HS-27A (cell line): ENCODE data around the gene FSTL4.

ENCODE experiments used
- DNase-seq: peaks from one replicate; pipeline ENCODE4 v3.0.0-alpha.2; 2012; ENCODE audit warnings: low read depth, missing footprints

The FSTL4 gene

GRCh38 chr5:133384903-133385302 is 227.4 kb downstream of the FSTL4 start:
- DNase-seq, result no peak

DNA sequence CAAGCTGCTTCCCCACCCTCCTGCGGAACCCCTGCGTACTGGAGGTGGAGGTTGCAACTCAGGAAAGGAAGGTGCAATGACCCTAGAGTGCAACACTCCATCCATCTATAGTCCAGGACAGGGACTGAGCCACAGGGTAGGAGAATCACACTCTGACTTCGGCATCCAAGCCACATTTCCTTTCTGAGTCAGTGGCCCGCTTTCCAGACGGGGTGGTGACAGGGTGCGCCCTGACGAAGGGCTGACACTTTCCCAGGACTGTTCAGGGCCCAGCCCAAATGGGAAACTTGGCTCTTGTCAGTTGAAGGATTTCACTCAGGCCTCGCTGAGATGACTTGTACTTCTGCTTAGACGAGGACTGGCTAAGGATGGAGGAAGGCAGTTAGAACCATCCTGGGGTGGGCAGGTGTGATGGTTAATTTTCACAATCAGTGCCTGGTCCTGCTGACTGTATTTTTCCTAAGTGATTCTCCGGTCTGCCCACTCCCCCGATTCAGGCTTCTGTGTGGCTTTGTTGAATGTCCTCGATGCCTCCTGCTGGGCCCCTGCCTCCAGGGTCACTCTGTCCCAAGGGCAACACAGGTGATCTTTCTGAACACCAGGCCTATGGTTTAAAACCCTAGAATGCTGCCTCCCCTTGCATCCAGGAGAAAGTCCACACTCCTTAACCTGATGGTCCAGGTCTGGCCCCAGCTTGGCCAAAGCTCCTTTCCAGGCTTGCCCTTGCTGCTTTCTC is 228.1 kb downstream of the FSTL4 start:
- no peak for DNase-seq

DNA sequence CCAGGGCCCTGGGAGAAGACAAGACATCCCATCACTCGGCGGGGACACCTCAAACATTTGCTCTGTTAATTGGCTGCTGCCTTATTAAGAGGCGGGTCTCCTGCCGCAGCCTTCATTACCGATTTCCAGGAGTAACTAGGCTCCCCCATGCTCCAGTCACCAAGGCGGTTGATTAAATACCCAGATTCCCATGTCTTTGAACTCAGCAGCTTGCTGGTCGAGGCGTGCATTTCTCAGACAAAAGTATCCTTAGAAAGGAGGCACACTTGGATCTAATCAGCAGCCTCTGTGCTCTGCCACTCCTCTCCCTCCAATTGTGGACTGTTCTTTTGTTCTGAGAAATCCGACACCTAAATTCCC is 228.8 kb downstream of the FSTL4 start:
- DNase-seq, result no peak

- DNase-seq, result no peak
Observed at GRCh38 chr5:133382661-133383579, 229.4 kb downstream of the FSTL4 start.

- no peak for DNase-seq
Observed at GRCh38 chr5:133381571-133382365, 230.6 kb downstream of the FSTL4 start.

GRCh38 chr5:133381041-133381440 is 231.3 kb downstream of the FSTL4 start:
- no peak for DNase-seq

- no peak for DNase-seq
Observed at GRCh38 chr5:133377736-133378135, 234.6 kb downstream of the FSTL4 start.

DNA sequence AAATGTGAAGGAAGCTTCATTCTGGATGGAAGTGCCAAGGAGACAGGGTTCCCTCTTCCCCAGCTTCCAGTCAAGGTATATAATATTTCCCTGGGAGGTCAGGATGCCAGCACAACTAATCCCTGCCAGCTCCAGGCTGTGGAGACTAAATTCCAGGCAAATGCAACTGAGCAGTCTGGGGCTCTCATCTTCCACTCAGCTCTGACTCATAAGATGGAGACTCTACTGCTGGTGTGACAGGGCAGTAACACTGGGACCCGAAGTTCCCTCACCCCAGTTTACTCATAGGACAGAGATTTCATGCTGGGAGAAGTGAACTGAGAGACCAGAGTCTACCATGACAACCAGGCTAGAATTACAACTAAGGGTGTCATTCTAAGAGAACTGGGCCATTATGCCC is 235.4 kb downstream of the FSTL4 start:
- no peak for DNase-seq

DNA sequence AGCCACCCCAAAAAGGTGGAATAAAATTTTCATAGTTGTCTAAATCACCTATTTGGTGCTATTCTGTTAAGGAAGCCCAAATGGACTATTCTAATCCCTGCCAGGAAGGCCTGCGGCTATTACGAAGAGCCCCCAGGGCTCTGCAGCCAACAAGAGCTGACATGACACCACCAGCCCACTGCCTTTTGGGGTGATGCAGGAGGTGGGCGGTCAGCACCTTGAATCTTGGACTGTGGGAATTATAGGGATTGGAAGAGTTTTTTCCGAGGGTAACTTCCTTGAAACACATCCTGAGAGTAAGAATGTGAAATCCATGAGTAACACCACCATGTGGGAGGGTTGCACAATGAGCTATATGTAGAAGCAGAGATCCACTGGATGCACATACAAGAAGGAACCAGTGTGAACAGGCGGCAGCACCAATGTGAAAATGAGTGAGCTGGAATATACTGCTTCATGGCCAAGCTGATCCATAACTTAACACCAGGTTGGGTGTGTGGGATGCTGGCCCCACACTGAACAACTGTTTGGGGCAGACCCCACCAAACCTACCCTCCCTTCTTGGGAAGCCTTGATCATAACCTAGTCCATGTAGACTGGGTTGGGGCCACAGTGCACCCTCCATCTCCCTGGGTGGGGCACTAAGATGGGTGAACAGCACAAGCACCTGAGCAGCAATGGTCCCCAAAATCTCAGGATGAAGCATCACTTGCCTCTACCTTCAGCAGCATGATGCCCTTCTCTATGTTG is 239.0 kb downstream of the FSTL4 start:
- DNase-seq, result no peak

DNA sequence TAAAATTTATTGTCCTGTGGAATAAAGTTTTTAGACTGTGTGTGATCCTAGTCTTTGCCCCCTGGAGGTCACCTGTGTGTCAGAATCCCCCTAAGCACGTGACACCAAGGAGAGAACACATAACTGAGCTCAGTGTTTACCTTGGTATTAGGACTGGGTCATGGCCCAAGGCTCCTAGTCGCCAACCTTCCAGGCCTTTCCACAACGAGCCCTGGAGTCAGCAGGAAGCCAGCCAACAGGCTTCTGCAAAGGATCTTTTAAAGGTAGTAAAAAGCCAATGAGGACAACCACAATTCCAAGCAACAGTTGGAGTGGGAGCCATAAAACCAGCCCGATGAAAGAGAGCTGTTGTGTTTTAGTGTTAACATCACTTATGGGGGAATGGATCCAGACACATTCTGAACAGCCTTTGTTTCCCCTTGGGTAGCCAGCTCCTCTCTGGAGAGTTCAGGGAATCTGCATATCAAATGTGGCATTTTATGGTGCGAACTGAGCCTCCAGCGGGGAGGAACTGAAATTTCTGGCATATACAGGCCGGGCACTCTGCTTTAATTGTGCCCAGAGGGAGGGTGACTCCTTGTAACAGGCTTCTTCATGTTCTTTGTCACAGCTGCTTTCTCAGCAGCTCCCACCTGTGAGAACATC is 239.9 kb downstream of the FSTL4 start:
- DNase-seq, result no peak

DNA sequence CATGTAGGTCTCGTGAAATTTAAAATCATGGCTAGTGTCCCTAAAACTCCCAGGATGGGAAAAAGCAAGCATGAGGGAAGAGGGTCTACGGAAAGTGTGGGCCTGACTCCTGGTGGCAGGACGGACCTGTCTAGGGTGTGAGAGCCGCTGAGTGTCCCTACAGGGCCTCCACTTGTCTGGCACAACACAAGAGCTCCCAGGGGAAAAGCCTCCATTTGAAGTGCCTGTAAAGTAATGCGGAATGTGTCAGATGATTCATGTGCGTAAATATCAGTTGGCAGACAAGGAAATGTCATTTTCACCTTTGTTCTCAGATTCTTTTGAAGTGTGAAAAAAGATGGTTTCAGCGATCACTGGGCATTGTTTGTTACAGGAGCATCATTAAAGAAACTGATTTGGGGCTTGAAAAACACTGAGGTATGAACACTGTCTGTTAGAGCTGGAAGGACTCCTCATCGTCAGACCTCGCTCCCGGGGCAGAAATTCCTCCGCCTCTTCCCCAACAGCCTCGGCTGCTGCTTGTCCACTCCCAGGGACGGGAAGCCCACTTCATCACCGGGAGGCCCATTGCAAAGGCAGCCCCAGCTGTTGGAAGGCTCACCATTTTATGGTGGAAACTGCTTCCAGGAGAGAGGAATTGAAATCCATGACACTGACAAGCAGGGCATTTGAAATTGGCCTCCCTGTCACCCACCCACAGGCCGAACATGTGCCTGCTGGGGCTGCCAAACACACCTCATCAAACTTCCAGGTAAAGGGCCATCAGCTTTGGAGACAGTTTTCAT is 240.8 kb downstream of the FSTL4 start:
- DNase-seq, result no peak

GRCh38 chr5:133370904-133371303 is 241.4 kb downstream of the FSTL4 start:
- DNase-seq, result no peak

- no peak for DNase-seq
Observed at GRCh38 chr5:133370036-133370831, 242.1 kb downstream of the FSTL4 start.

GRCh38 chr5:133368916-133369783 is 243.2 kb downstream of the FSTL4 start:
- DNase-seq, result no peak

GRCh38 chr5:133367984-133368383 is 244.4 kb downstream of the FSTL4 start:
- no peak for DNase-seq

DNA sequence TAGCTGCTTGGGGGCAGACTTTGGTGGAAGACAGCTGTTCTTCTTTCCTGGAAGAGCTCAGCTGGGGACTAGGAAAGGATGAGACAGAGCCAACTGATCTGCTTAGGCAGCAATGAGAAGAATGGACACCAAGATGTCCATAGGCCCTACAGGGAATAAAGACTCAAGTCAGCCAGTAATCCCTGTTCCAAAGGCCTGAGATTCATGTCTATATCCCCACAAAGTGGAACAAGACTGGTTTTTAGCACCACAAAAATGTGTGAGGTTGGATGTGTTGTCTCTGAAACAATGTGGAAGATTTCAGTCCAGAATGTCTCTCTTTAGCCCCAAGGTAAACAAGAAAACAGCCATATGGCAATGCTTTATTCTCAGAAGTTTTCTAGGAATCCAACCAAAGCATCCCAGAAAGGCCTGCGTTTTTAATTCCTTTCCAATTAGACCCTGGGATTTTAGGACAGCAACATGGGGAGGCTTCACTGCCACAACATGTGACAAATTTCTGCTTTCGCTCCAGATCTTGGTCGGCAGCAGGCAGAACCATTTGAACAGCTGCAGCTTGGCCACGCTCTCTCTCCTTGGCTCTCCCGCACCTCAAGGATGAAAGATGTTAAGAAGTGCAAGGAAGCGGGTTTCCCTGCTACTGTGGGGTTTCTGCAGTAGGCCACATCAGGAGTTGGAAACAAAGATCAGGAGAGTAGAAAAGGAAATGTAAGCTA is 245.1 kb downstream of the FSTL4 start:
- DNase-seq, result no peak

DNA sequence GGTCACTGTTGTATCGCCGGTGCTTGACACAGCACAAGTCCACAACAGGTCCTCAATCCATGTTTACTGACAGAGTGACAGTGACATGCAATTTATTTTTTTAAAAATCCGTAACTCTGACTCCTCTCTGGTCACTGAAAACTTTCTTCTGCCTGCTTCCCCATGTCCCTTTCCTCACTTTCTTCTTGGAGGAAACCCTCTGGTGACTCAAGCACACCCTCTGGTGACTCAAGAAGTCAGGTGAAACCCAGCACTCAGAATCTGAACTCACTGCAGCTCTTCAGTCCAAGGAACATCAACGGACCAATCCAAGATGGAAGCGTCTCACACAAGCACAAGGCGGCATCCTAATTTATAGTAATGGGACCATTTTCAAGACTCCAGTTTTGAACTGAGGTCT is 245.9 kb downstream of the FSTL4 start:
- DNase-seq, result no peak

- DNase-seq, result no peak
Observed at GRCh38 chr5:133365738-133366137, 246.6 kb downstream of the FSTL4 start.
